ENCODE results near the gene CFHR3.

DNA sequence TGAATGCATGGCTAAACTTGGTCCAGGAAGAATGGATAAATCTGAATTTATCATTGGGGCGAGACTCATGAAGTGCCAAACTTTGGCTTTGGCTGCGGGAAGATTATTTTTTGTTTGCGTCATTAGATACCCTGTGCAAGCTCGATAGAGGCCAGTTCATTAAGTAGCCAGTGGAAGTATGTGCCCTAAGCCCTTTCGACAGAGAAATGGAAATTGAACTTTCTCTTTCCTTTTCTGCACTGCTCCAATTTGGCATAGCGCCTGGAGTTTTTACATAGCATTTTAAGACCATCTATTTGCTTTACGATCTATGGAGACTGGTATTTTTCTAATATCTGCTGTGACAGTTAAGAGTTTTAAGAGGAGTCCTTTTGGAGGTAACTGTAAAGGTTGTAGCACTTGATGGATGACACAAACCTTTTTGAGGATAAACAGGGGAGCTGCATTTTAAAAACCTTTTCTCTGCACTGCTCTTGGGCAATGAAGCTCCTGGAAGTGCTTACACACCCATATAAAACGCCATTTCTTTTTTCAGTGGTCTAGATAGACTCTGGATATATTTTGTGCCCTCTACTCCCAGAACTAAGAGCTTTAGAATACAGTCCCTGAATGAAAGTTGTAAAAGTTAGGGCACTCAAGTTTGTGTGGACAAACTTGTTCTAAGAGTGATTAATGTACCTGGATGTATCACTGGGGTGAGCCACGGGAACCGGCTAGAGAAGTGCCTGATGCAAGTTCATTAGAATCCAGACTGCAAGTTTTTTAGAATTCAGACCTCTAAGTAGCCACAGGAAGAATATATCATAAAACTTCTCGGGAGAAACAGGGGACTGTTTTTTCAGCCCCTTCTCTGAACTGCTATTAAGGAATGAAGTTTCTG, 41.3 kb upstream of the CFHR3 start:
- TF ChIP-seq, protein P1, sequence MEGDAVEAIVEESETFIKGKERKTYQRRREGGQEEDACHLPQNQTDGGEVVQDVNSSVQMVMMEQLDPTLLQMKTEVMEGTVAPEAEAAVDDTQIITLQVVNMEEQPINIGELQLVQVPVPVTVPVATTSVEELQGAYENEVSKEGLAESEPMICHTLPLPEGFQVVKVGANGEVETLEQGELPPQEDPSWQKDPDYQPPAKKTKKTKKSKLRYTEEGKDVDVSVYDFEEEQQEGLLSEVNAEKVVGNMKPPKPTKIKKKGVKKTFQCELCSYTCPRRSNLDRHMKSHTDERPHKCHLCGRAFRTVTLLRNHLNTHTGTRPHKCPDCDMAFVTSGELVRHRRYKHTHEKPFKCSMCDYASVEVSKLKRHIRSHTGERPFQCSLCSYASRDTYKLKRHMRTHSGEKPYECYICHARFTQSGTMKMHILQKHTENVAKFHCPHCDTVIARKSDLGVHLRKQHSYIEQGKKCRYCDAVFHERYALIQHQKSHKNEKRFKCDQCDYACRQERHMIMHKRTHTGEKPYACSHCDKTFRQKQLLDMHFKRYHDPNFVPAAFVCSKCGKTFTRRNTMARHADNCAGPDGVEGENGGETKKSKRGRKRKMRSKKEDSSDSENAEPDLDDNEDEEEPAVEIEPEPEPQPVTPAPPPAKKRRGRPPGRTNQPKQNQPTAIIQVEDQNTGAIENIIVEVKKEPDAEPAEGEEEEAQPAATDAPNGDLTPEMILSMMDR (IDR thresholded peaks at IDR 0.05): no peak
- TF ChIP-seq ZFX (IDR thresholded peaks at IDR 0.05; ENCODE audit: borderline replicate concordance): no peak
